Activated CD8-positive, alpha-beta T cell treated with anti-CD3 and anti-CD28 coated beads for 36 hours (primary cell): ENCODE results near the gene TXNDC17. TPM values are rescaled to one million over a fixed set of nuclear protein-coding genes. Genes with fewer than 3 reads are reported as not detected.

Experiments
- ATAC-seq: fragments of 200-7000 bp; cut with Tn5 transposase; one replicate; pipeline ENCODE4 v1.10.0; 2021; ENCODE audit warnings: mild to moderate bottlenecking, moderate library complexity
- CTCF ChIA-PET: fragments of 350-600 bp; sonication (Branson Sonifier 250); formaldehyde crosslinking; loops from one replicate; lab custom pipeline; 2021; ENCODE audit warnings: antibody characterized with exemption; lab: Charles Lee
- POLR2A ChIA-PET: fragments of 350-600 bp; sonication (Branson Sonifier 250); formaldehyde crosslinking; loops from one replicate; lab custom pipeline; 2021; ENCODE audit warnings: antibody characterized with exemption; lab: Charles Lee
- DNase-seq: peaks from one replicate; pipeline ENCODE4 v3.0.0-alpha.2; 2020
- H3K27ac Mint-ChIP-seq: one replicate; pipeline ENCODE4 v1.8.0; 2021; ENCODE audit warnings: mild to moderate bottlenecking, mixed read lengths
- H3K27me3 Mint-ChIP-seq: one replicate; pipeline ENCODE4 v1.8.0; 2021; ENCODE audit warnings: mixed read lengths
- H3K36me3 Mint-ChIP-seq: one replicate; pipeline ENCODE4 v1.8.0; 2021; ENCODE audit warnings: low read depth, mixed read lengths
- H3K4me1 Mint-ChIP-seq: one replicate; pipeline ENCODE4 v1.8.0; 2021; ENCODE audit warnings: low read depth, mixed read lengths
- H3K4me3 Mint-ChIP-seq: one replicate; pipeline ENCODE4 v1.8.0; 2021; ENCODE audit warnings: mild to moderate bottlenecking, moderate library complexity, mixed read lengths
- H3K9me3 Mint-ChIP-seq: one replicate; pipeline ENCODE4 v1.8.0; 2021; ENCODE audit warnings: mixed read lengths
- intact Hi-C: fragments of 100-400 bp; cut with micrococcal nuclease; formaldehyde crosslinking; loops from one replicate; pipeline ENCODE4 v1.10.0; 2022
- total RNA-seq, 2 experiments: library from RNA; stranded (reverse); gene quantifications; one replicate each; pipeline ENCODE4 v1.2.3, GENCODE V29; 2021
- TF ChIP-seq, protein P1 (sequence below): fragments of 200-600 bp; IDR thresholded peaks from one replicate; pipeline ENCODE4 v1.8.0; 2022; ENCODE audit warnings: antibody characterized with exemption, mild to moderate bottlenecking

Gene TXNDC17
- total RNA-seq, 2 experiments from 2014 or later = 100.0 to 103 TPM

DNA sequence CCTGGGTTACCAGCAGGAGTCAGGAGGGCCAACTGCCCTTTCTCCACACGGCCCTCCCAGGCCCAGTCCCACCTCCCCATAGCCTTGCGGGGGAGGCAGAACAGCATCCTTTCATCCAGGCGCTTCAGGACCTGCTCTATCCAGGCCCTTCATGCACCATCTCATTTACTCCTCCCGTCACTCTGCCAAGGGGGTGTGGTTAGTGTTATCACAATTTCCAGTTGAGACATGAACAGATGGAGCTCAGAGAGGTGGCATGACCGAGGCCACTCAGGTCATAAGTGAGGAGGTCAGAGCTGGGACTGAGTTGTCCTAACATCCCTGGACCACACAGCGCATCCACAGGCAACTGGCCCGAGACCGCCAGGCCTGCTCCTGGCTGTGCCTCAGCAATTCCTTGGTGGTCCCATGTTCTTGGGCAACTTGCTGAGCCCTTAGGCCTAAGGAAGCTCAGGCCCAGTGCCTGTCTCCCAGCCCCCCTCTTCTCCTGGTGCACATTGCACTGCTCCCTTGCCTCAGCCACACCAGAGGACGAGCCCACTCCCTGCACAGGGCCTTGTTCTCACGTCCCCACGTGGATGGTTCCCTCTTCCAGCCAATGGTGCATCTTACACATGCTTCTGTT is 34.5 kb downstream of the TXNDC17 start:
- POLR2A ChIA-PET = no interaction called here
- no peak overlapping the region for H3K27ac Mint-ChIP-seq

DNA sequence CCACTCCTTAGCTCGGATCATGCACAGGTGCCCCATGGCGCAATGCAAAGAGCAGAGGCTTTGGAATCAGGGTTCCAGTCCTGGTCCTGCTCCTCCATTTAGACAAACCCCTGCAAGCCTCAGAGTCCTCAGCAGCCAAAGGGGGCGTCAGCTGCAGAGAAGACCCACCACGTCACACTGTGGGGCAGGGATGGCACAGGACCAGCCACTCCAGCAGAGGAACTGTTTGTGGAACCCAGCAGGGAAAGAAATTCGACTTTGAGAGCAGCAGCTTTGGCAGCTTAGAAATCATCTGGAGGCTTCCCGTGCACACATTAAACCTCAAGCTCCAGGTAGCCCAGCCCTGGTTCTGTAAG is 35.9 kb downstream of the TXNDC17 start:
- ATAC-seq = no peak
- H3K27me3 Mint-ChIP-seq = peaks cover 21% of the 10 kb centered on the region
- TF ChIP-seq, protein P1, sequence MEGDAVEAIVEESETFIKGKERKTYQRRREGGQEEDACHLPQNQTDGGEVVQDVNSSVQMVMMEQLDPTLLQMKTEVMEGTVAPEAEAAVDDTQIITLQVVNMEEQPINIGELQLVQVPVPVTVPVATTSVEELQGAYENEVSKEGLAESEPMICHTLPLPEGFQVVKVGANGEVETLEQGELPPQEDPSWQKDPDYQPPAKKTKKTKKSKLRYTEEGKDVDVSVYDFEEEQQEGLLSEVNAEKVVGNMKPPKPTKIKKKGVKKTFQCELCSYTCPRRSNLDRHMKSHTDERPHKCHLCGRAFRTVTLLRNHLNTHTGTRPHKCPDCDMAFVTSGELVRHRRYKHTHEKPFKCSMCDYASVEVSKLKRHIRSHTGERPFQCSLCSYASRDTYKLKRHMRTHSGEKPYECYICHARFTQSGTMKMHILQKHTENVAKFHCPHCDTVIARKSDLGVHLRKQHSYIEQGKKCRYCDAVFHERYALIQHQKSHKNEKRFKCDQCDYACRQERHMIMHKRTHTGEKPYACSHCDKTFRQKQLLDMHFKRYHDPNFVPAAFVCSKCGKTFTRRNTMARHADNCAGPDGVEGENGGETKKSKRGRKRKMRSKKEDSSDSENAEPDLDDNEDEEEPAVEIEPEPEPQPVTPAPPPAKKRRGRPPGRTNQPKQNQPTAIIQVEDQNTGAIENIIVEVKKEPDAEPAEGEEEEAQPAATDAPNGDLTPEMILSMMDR = no peak
- CTCF ChIA-PET = interaction anchor here (1.0 to 3.1 kb wide), 4 partner anchors 10 to 166 kb away, joined by 3 to 12 read pairs (median 4); no protein-coding TSS in a partner anchor
- peaks cover 7% of the 10 kb centered on the region for H3K4me1 Mint-ChIP-seq
- intact Hi-C loops = no loop called here
- POLR2A ChIA-PET = no interaction called here
- no peak overlapping the region for H3K27ac Mint-ChIP-seq
- no peak for DNase-seq
- H3K9me3 Mint-ChIP-seq = no peaks in the 10 kb centered on the region
- no peaks in the 10 kb centered on the region for H3K36me3 Mint-ChIP-seq
- H3K4me3 Mint-ChIP-seq = no peak overlapping the region

More for the DNA sequence above, 34.5 kb downstream of the TXNDC17 start:
- H3K27me3 Mint-ChIP-seq = peaks cover 16% of the 10 kb centered on the region
- CTCF ChIA-PET = interaction anchor here (3.1 kb wide), 1 partner anchor 9 kb away, joined by 12 read pairs; no protein-coding TSS in a partner anchor
- ATAC-seq (no peak), DNase-seq (no peak)
- H3K36me3 Mint-ChIP-seq = no peaks in the 10 kb centered on the region
- H3K9me3 Mint-ChIP-seq = no peaks in the 10 kb centered on the region
- peaks cover 7% of the 10 kb centered on the region for H3K4me1 Mint-ChIP-seq
- intact Hi-C loops = no loop called here
- no peak overlapping the region for H3K4me3 Mint-ChIP-seq
- TF ChIP-seq, protein P1 = no peak

DNA sequence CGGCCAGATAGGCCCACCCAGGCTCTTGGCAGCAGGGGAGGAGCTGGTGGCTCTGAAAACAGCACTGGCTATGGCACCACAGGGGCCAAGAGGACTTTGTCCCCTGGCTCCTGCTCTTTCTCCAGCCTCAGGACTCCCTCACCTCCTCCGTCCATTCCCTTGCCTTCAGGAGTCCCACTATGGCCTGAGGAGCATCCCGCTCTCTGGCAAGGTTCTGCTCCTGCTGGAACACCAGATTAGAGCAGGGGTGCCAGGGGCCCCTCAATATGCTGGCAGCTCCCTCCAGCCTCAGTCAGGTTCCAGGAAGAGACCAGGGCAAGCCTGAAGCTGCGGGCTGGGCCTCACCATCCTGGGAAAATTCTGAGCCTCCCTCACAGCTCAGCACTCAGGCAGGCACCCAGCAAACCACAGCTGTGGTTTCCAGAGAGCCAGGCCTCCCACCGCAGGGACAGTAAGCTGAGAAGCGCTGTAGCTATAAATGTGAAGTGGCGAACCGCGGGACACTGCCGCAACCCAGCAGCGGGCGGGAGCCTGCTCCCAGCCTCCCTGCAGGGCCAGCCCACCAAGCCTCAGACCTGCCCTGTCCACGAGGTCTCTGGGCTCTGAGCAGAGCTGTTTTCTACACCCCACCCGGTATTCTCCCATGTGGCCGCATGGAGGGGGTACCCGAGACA is 36.4 kb downstream of the TXNDC17 start:
- no peaks in the 10 kb centered on the region for H3K36me3 Mint-ChIP-seq
- no peaks in the 10 kb centered on the region for H3K9me3 Mint-ChIP-seq
- H3K27me3 Mint-ChIP-seq = peaks cover 26% of the 10 kb centered on the region
- intact Hi-C loops = no loop called here
- no peak overlapping the region for H3K4me3 Mint-ChIP-seq
- H3K27ac Mint-ChIP-seq = no peak overlapping the region
- ATAC-seq (no peak), DNase-seq (peak; percentile 42)
- ChIA-PET POLR2A (no interaction called here), CTCF (interaction anchor here (1.0 to 3.1 kb wide), 4 partner anchors 11 to 166 kb away, joined by 3 to 12 read pairs (median 4); no protein-coding TSS in a partner anchor)
- peaks cover 7% of the 10 kb centered on the region for H3K4me1 Mint-ChIP-seq
- TF ChIP-seq, protein P1 = no peak

DNA sequence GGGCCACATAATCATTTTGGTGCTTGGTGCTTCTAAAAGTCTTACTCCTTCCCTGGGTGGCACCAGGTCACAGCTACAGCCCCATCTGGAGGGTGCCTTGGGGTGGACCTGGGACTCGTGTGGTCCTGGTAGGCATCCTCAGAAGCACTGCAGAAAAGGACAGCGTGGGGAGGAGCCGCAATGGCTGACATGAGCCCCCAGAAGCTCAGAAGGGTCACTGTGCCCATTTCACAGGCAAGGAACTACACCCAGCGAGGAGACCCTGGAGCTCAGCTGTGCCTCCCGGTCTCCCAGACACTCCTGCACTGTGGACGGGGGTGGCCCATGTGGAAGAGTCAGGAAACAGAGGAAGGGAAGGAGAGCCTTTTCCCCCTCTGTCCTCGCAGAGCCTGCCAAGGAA is 37.1 kb downstream of the TXNDC17 start:
- Mint-ChIP-seq H3K27me3 (peaks cover 29% of the 10 kb centered on the region), H3K27ac (no peak overlapping the region), H3K4me3 (no peak overlapping the region), H3K36me3 (no peaks in the 10 kb centered on the region), H3K9me3 (no peaks in the 10 kb centered on the region), H3K4me1 (peaks cover 7% of the 10 kb centered on the region)
- intact Hi-C loops = no loop called here
- ChIA-PET CTCF (interaction anchor here (1.7 kb wide), 1 partner anchor 165 kb away, joined by 6 read pairs; no protein-coding TSS in a partner anchor), POLR2A (no interaction called here)
- no peak for DNase-seq
- TF ChIP-seq, protein P1 = no peak
- ATAC-seq = no peak

DNA sequence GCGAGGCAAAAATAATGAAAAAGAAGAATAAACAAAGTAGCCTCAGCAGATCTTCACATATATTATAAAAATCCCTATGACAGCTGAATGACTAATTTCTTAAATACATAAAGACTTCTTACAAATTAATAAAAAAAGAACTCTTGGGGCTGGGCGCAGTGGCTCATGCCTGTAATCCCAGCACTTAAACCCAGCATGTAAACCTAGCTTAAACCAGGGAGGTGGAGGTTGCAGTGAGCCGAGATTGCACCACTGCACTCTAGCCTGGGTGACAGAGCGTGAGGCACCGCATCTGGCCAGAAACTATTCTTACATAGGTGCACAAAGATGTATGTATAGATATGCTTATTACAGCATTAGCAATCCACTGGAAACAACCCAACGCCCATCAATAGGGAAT is 38.4 kb downstream of the TXNDC17 start:
- Mint-ChIP-seq H3K4me1 (peaks cover 7% of the 10 kb centered on the region), H3K27me3 (peaks cover 32% of the 10 kb centered on the region), H3K9me3 (no peaks in the 10 kb centered on the region), H3K4me3 (no peak overlapping the region), H3K36me3 (no peaks in the 10 kb centered on the region), H3K27ac (no peak overlapping the region)
- ATAC-seq (no peak), DNase-seq (no peak)
- POLR2A ChIA-PET = interaction anchor here (1.0 kb wide), 1 partner anchor 9 kb away, joined by 3 read pairs; no protein-coding TSS in a partner anchor
- intact Hi-C loops = no loop called here
- TF ChIP-seq, protein P1 = no peak
- CTCF ChIA-PET = no interaction called here
